WTC11 (cell line): ENCODE measurements around the gene VTI1B. TPM values are rescaled to one million over a fixed set of nuclear protein-coding genes. Genes with fewer than 3 reads are reported as not detected.

Source experiments
- ATAC-seq: fragments of 200-7000 bp; cut with Tn5 transposase; 2 replicates; pipeline ENCODE4 v1.10.0; 2021; ENCODE audit warnings: mild to moderate bottlenecking, moderate library complexity
- CTCF ChIA-PET: fragments of 300-600 bp; sonication (Branson Sonifier 250); formaldehyde crosslinking; loops from one replicate; lab custom pipeline; 2021; ENCODE audit warnings: antibody characterized with exemption; lab: Charles Lee
- POLR2A ChIA-PET: fragments of 350-600 bp; sonication (Branson Sonifier 250); formaldehyde crosslinking; loops from one replicate; lab custom pipeline; 2021; ENCODE audit warnings: antibody characterized with exemption; lab: Charles Lee
- DNase-seq: peaks from one replicate; pipeline ENCODE4 v3.0.0; 2021; ENCODE audit warnings: low spot score
- H3K27ac Mint-ChIP-seq: 2 replicates; pipeline ENCODE4 v1.8.0; 2021; ENCODE audit warnings: mixed read lengths
- H3K27me3 Mint-ChIP-seq: 2 replicates; pipeline ENCODE4 v1.8.0; 2021; ENCODE audit warnings: low read depth, mild to moderate bottlenecking, moderate library complexity, mixed read lengths
- H3K36me3 Mint-ChIP-seq: 2 replicates; pipeline ENCODE4 v1.8.0; 2021; ENCODE audit warnings: mixed read lengths
- H3K4me1 Mint-ChIP-seq: 2 replicates; pipeline ENCODE4 v1.8.0; 2022; ENCODE audit warnings: mixed read lengths
- H3K4me3 Mint-ChIP-seq: 2 replicates; pipeline ENCODE4 v1.8.0; 2021; ENCODE audit warnings: mild to moderate bottlenecking, moderate library complexity, mixed read lengths
- H3K9me3 Mint-ChIP-seq: 2 replicates; pipeline ENCODE4 v1.8.0; 2021; ENCODE audit warnings: mixed read lengths
- ATF1 ChIP-seq: sonication (generic); formaldehyde crosslinking; IDR thresholded peaks from 2 replicates; pipeline ENCODE4 v1.8.1; 2023; ENCODE audit warnings: mild to moderate bottlenecking, moderate library complexity, missing genetic modification reagents
- EMX1 ChIP-seq: fragments of 250-450 bp; sonication (Bioruptor Pico); IDR thresholded peaks from 2 replicates; pipeline ENCODE4 v1.8.0; 2021; ENCODE audit warnings: mild to moderate bottlenecking
- FOXJ3 ChIP-seq: sonication (generic); formaldehyde crosslinking; IDR thresholded peaks from 2 replicates; pipeline ENCODE4 v1.9.0; 2021; ENCODE audit warnings: missing genetic modification reagents, mild to moderate bottlenecking, borderline replicate concordance
- FOXK1 ChIP-seq: sonication (generic); formaldehyde crosslinking; IDR thresholded peaks from 2 replicates; pipeline ENCODE4 v1.8.0; 2022; ENCODE audit warnings: mild to moderate bottlenecking, moderate library complexity, missing genetic modification reagents
- HMGA2 ChIP-seq: fragments of 250-450 bp; sonication (Bioruptor Pico); IDR thresholded peaks from 2 replicates; pipeline ENCODE4 v1.4.0; 2021; ENCODE audit warnings: mild to moderate bottlenecking, moderate library complexity
- IRF2 ChIP-seq: sonication (generic); formaldehyde crosslinking; IDR thresholded peaks from 2 replicates; pipeline ENCODE4 v1.8.0; 2022; ENCODE audit warnings: low read depth, missing genetic modification reagents, borderline replicate concordance
- NFATC4 ChIP-seq: fragments of 250-450 bp; sonication (Bioruptor Pico); IDR thresholded peaks from 2 replicates; pipeline ENCODE4 v1.9.0; 2021; ENCODE audit warnings: mild to moderate bottlenecking
- NR1H2 ChIP-seq: sonication (generic); formaldehyde crosslinking; IDR thresholded peaks from 2 replicates; pipeline ENCODE4 v1.9.0; 2021; ENCODE audit warnings: mild to moderate bottlenecking, moderate library complexity, missing genetic modification reagents
- NR3C1 ChIP-seq: sonication (generic); formaldehyde crosslinking; conservative IDR thresholded peaks from 2 replicates; pipeline ENCODE4 v1.8.1; 2023; ENCODE audit warnings: low read depth, mild to moderate bottlenecking, missing genetic modification reagents
- SMAD4 ChIP-seq: sonication (generic); formaldehyde crosslinking; IDR thresholded peaks from 2 replicates; pipeline ENCODE4 v1.8.0; 2022; ENCODE audit warnings: mild to moderate bottlenecking, missing genetic modification reagents
- SOX15 ChIP-seq: fragments of 250-450 bp; sonication (Bioruptor Pico); IDR thresholded peaks from 2 replicates; pipeline ENCODE4 v1.9.0; 2021; ENCODE audit warnings: mild to moderate bottlenecking
- SP1 ChIP-seq: sonication (generic); formaldehyde crosslinking; conservative IDR thresholded peaks from 2 replicates; pipeline ENCODE4 v1.8.1; 2022; ENCODE audit warnings: missing genetic modification reagents
- TEAD1 ChIP-seq: sonication (generic); formaldehyde crosslinking; IDR thresholded peaks from 2 replicates; pipeline ENCODE4 v1.8.0; 2022; ENCODE audit warnings: mild to moderate bottlenecking, missing genetic modification reagents
- ZNF263 ChIP-seq: sonication (generic); formaldehyde crosslinking; IDR thresholded peaks from 2 replicates; pipeline ENCODE4 v1.8.1; 2022; ENCODE audit warnings: low read depth, mild to moderate bottlenecking, moderate library complexity, missing genetic modification reagents
- ZNF317 ChIP-seq: sonication (generic); formaldehyde crosslinking; IDR thresholded peaks from 2 replicates; pipeline ENCODE4 v1.8.1; 2023; ENCODE audit warnings: low read depth, mild to moderate bottlenecking, moderate library complexity, missing genetic modification reagents, borderline replicate concordance
- ZNF423 ChIP-seq: fragments of 250-450 bp; sonication (Bioruptor Pico); IDR thresholded peaks from 2 replicates; pipeline ENCODE4 v2.1.2; 2022; ENCODE audit warnings: mild to moderate bottlenecking, moderate library complexity
- ZNF671 ChIP-seq: fragments of 250-450 bp; sonication (Bioruptor Pico); IDR thresholded peaks from 2 replicates; pipeline ENCODE4 v1.8.0; 2021; ENCODE audit warnings: mild to moderate bottlenecking
- total RNA-seq: library from RNA; stranded (reverse); gene quantifications from 3 replicates; pipeline ENCODE4 v1.2.3, GENCODE V29; 2021
- TF ChIP-seq, protein P1 (sequence below): sonication (generic); formaldehyde crosslinking; IDR thresholded peaks from 2 replicates; pipeline ENCODE4 v1.8.0; 2022; ENCODE audit warnings: mild to moderate bottlenecking, missing genetic modification reagents
- TF ChIP-seq, protein P2 (sequence below): sonication (generic); formaldehyde crosslinking; conservative IDR thresholded peaks from 2 replicates; pipeline ENCODE4 v1.8.1; 2022; ENCODE audit warnings: mild to moderate bottlenecking, missing genetic modification reagents
- TF ChIP-seq, protein P3 (sequence below): sonication (generic); formaldehyde crosslinking; IDR thresholded peaks from 2 replicates; pipeline ENCODE4 v1.8.1; 2023; ENCODE audit warnings: mild to moderate bottlenecking, missing genetic modification reagents
- TF ChIP-seq, protein P4 (sequence below): sonication (generic); formaldehyde crosslinking; IDR thresholded peaks from 2 replicates; pipeline ENCODE4 v1.8.1; 2023; ENCODE audit warnings: mild to moderate bottlenecking, missing genetic modification reagents, moderate library complexity
- TF ChIP-seq, protein P5 (sequence below): sonication (generic); formaldehyde crosslinking; IDR thresholded peaks from 2 replicates; pipeline ENCODE4 v1.8.1; 2023; ENCODE audit warnings: mild to moderate bottlenecking, missing genetic modification reagents
- TF ChIP-seq, protein P6 (sequence below): fragments of 250-450 bp; sonication (Bioruptor Pico); IDR thresholded peaks from 2 replicates; pipeline ENCODE4 v2.1.2; 2022; ENCODE audit warnings: mild to moderate bottlenecking, moderate library complexity
- TF ChIP-seq, protein P7 (sequence below): sonication (generic); formaldehyde crosslinking; IDR thresholded peaks from 2 replicates; pipeline ENCODE4 v1.8.0; 2023; ENCODE audit warnings: mild to moderate bottlenecking, missing genetic modification reagents

VTI1B gene
- total RNA-seq, 1 experiment from 2014 or later: 108 TPM

DNA sequence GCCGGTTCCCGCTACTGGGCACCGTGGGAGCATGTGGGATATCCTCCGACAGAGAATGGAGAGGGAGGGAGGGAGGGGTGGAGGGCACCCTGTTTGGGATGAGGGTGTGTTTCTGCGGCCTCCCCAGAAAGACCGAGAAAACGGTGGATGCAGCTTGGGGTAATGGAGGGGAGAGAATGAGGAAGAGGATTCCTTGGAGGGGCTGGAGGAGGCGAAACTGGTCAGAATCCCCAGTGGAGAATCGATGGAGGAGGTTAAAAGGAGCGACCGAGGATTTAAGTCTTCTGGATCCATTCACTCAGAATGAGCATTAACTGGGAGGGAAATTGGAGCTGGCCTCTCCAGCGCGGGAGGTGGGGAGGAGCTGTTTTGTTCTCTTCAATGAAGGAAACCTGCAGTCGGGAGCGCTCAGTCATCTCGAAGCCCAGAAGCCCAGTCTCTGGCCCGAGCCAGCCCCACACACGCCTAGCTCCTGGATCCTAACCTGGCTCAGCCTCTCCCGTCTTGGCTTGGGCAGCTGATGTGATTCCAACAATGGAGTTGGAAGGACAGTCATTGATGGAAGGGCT, 54.1 kb downstream of the VTI1B start:
- Mint-ChIP-seq H3K27me3 (peaks cover 39% of the 10 kb centered on the region), H3K9me3 (no peaks in the 10 kb centered on the region), H3K27ac (peak overlapping the region; percentile 88), H3K4me1 (peaks cover 35% of the 10 kb centered on the region), H3K4me3 (peak overlapping the region; percentile 92), H3K36me3 (peaks cover 17% of the 10 kb centered on the region)
- ATAC-seq (peak; percentile 26), DNase-seq (peak; percentile 53)
- ChIA-PET POLR2A (interaction anchor here (0.6 to 3.8 kb wide), 10 partner anchors 10 to 202 kb away, joined by 3 to 25 read pairs (median 4); partner anchors contain the start of genes PIGH, PLEKHH1 and RDH11), CTCF (interaction anchor here (0.8 to 3.7 kb wide), 11 partner anchors 20 to 260 kb away, joined by 3 to 49 read pairs (median 11); partner anchors contain the start of genes ATP6V1D, EIF2S1, PIGH and ZFYVE26)
- TF ChIP-seq ZNF317 (CRISPR knock-in tag): no peak
- no peak for TF ChIP-seq SMAD4 (CRISPR knock-in tag)
- TF ChIP-seq, protein P1, sequence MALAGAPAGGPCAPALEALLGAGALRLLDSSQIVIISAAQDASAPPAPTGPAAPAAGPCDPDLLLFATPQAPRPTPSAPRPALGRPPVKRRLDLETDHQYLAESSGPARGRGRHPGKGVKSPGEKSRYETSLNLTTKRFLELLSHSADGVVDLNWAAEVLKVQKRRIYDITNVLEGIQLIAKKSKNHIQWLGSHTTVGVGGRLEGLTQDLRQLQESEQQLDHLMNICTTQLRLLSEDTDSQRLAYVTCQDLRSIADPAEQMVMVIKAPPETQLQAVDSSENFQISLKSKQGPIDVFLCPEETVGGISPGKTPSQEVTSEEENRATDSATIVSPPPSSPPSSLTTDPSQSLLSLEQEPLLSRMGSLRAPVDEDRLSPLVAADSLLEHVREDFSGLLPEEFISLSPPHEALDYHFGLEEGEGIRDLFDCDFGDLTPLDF (CRISPR knock-in tag): no peak
- TF ChIP-seq, protein P2, sequence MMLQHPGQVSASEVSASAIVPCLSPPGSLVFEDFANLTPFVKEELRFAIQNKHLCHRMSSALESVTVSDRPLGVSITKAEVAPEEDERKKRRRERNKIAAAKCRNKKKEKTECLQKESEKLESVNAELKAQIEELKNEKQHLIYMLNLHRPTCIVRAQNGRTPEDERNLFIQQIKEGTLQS (CRISPR knock-in tag): no peak
- no peak for TF ChIP-seq ZNF671 (CRISPR knock-in tag)
- no peak for TF ChIP-seq NR3C1
- TF ChIP-seq, protein P3, sequence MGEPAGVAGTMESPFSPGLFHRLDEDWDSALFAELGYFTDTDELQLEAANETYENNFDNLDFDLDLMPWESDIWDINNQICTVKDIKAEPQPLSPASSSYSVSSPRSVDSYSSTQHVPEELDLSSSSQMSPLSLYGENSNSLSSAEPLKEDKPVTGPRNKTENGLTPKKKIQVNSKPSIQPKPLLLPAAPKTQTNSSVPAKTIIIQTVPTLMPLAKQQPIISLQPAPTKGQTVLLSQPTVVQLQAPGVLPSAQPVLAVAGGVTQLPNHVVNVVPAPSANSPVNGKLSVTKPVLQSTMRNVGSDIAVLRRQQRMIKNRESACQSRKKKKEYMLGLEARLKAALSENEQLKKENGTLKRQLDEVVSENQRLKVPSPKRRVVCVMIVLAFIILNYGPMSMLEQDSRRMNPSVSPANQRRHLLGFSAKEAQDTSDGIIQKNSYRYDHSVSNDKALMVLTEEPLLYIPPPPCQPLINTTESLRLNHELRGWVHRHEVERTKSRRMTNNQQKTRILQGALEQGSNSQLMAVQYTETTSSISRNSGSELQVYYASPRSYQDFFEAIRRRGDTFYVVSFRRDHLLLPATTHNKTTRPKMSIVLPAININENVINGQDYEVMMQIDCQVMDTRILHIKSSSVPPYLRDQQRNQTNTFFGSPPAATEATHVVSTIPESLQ (CRISPR knock-in tag): no peak
- TF ChIP-seq, protein P4, sequence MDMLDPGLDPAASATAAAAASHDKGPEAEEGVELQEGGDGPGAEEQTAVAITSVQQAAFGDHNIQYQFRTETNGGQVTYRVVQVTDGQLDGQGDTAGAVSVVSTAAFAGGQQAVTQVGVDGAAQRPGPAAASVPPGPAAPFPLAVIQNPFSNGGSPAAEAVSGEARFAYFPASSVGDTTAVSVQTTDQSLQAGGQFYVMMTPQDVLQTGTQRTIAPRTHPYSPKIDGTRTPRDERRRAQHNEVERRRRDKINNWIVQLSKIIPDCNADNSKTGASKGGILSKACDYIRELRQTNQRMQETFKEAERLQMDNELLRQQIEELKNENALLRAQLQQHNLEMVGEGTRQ (CRISPR knock-in tag): no peak
- no peak for TF ChIP-seq FOXJ3 (CRISPR knock-in tag)
- no peak for TF ChIP-seq NFATC4 (CRISPR knock-in tag)
- TF ChIP-seq, protein P5, sequence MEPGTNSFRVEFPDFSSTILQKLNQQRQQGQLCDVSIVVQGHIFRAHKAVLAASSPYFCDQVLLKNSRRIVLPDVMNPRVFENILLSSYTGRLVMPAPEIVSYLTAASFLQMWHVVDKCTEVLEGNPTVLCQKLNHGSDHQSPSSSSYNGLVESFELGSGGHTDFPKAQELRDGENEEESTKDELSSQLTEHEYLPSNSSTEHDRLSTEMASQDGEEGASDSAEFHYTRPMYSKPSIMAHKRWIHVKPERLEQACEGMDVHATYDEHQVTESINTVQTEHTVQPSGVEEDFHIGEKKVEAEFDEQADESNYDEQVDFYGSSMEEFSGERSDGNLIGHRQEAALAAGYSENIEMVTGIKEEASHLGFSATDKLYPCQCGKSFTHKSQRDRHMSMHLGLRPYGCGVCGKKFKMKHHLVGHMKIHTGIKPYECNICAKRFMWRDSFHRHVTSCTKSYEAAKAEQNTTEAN: no peak
- TF ChIP-seq, protein P6, sequence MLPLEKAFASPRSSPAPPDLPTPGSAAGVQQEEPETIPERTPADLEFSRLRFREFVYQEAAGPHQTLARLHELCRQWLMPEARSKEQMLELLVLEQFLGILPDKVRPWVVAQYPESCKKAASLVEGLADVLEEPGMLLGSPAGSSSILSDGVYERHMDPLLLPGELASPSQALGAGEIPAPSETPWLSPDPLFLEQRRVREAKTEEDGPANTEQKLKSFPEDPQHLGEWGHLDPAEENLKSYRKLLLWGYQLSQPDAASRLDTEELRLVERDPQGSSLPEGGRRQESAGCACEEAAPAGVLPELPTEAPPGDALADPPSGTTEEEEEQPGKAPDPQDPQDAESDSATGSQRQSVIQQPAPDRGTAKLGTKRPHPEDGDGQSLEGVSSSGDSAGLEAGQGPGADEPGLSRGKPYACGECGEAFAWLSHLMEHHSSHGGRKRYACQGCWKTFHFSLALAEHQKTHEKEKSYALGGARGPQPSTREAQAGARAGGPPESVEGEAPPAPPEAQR (CRISPR knock-in tag): no peak

DNA sequence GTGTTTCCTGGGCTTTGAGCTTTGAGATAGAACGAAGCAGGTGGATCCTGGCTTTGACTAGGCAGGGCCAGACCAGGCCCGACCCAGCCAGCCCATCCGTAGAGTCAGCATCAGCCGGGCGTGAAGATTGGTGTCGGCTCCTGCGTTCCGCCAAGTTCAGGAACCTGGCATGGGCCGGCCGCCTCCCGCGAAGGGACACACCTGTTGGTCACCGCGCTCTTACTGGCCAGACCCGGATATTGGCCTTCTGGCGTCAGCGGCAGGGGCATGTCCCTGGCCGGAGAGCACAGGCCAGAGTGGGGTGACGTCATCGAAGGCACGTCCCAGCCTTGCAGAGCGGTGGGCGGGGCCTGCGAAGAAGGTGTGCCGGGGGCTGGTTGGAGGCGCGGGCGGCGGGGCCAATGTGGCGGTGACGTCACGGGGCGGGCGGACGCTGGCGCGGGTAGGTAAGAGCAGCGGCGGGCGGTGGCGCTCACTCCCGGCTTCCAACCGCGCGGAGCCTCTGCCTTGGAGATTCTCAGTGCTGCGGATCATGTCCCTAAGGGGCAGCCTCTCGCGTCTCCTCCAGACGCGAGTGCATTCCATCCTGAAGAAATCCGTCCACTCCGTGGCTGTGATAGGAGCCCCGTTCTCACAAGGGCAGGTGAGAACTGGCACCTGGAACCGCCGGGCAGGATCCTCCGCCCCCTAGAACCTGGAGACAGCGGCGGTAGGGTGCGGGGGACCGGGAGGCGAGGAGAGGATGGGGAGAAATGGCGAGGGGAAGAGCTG, 54.8 kb downstream of the VTI1B start, which contains the start of gene ARG2:
Gene ARG2, plus strand, starts transcription at position 475 of the 771 bp plus-strand sequence. Its CDS starts 58 bp downstream, at position 533.
- Mint-ChIP-seq H3K36me3 (peaks cover 10% of the 10 kb centered on the region), H3K27ac (peak within 1 kb of the TSS; percentile 92), H3K9me3 (no peaks in the 10 kb centered on the region), H3K4me1 (peaks cover 35% of the 10 kb centered on the region), H3K4me3 (peak within 1 kb of the TSS; percentile 92), H3K27me3 (peaks cover 46% of the 10 kb centered on the region)
- ATAC-seq (peak; percentile 91), DNase-seq (peak; percentile 100)
- CTCF ChIA-PET: interaction anchor here (0.7 to 3.7 kb wide), 27 partner anchors 10 to 260 kb away, joined by 3 to 49 read pairs (median 5); partner anchors contain the start of genes ATP6V1D, EIF2S1, PIGH and RDH11
- POLR2A ChIA-PET: interaction anchor here (0.7 to 3.8 kb wide), 10 partner anchors 9 to 202 kb away, joined by 3 to 25 read pairs (median 4); partner anchors contain the start of genes PIGH, PLEKHH1 and RDH11
- TF ChIP-seq ZNF423 (CRISPR knock-in tag): no peak
- no peak for TF ChIP-seq NR1H2 (CRISPR knock-in tag)
- no peak for TF ChIP-seq ATF1 (CRISPR knock-in tag)
- 0 out of 2 replicates have a peak, but pooled peaks have one; percentile 12 for TF ChIP-seq TEAD1 (CRISPR knock-in tag)
- no peak for TF ChIP-seq HMGA2 (CRISPR knock-in tag)
- TF ChIP-seq EMX1 (CRISPR knock-in tag): no peak
- no peak for TF ChIP-seq ZNF263
- TF ChIP-seq, protein P7, sequence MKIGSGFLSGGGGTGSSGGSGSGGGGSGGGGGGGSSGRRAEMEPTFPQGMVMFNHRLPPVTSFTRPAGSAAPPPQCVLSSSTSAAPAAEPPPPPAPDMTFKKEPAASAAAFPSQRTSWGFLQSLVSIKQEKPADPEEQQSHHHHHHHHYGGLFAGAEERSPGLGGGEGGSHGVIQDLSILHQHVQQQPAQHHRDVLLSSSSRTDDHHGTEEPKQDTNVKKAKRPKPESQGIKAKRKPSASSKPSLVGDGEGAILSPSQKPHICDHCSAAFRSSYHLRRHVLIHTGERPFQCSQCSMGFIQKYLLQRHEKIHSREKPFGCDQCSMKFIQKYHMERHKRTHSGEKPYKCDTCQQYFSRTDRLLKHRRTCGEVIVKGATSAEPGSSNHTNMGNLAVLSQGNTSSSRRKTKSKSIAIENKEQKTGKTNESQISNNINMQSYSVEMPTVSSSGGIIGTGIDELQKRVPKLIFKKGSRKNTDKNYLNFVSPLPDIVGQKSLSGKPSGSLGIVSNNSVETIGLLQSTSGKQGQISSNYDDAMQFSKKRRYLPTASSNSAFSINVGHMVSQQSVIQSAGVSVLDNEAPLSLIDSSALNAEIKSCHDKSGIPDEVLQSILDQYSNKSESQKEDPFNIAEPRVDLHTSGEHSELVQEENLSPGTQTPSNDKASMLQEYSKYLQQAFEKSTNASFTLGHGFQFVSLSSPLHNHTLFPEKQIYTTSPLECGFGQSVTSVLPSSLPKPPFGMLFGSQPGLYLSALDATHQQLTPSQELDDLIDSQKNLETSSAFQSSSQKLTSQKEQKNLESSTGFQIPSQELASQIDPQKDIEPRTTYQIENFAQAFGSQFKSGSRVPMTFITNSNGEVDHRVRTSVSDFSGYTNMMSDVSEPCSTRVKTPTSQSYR (CRISPR knock-in tag): no peak; the same call in 1 of the 2 replicates
- TF ChIP-seq IRF2 (CRISPR knock-in tag): no peak
- TF ChIP-seq SP1: peak; percentile 95
- peak; percentile 75; the same call in 1 of the 2 replicates for TF ChIP-seq FOXK1 (CRISPR knock-in tag)
- TF ChIP-seq SOX15: no peak
